Adrenal gland (tissue), 5 donors: ENCODE measurements around the gene SPECC1L.

Source experiments
- POLR2A ChIP-seq, 2 donors: fragments of 450-650 bp; IDR thresholded peaks; one replicate each; pipeline ENCODE4 v1.6.1; 2017; ENCODE audit warnings: antibody characterized with exemption in 2 of 2, mild to moderate bottlenecking in 2 of 2, moderate library complexity in 1 of 2
- TF ChIP-seq, protein P1 (sequence below), 6 experiments: fragments of 450-650 bp in 4 of 6; fragments of 200-600 bp in 2 of 6; sonication (generic) in 1 of 6; IDR thresholded peaks; 1 replicate in 5 of 6; 2 replicates in 1 of 6; pipeline versions ENCODE4 v1.5.1 to v1.8.0; 2016 to 2021; ENCODE audit warnings: antibody characterized with exemption in 6 of 6, mild to moderate bottlenecking in 2 of 6, moderate library complexity in 1 of 6
- donor health status: DM: no; HTN: no; CAD: no.

DNA sequence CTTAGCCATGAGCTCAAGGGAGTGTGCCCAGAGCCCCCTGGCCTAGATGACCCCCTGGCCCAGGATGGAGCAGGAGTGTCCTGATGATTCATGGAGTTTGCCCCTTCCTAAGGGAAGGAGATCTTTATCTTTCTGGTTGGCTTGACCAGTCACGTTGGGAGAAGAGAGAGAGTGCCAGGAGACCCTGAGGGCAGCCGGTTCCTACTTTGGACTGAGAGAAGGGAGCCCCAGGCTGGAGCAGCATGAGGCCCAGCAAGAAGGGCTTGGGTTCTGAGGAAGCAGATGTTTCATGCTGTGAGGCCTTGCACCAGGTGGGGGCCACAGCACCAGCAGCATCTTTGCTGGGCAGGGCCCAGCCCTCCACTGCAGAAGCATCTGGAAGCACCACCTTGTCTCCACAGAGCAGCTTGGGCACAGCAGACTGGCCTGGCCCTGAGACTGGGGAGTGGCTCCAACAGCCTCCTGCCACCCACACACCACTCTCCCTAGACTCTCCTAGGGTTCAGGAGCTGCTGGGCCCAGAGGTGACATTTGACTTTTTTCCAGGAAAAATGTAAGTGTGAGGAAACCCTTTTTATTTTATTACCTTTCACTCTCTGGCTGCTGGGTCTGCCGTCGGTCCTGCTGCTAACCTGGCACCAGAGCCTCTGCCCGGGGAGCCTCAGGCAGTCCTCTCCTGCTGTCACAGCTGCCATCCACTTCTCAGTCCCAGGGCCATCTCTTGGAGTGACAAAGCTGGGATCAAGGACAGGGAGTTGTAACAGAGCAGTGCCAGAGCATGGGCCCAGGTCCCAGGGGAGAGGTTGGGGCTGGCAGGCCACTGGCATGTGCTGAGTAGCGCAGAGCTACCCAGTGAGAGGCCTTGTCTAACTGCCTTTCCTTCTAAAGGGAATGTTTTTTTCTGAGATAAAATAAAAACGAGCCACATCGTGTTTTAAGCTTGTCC, 171.0 kb downstream of the SPECC1L start:
- TF ChIP-seq POLR2A (IDR thresholded peaks at IDR 0.05): no peak
- TF ChIP-seq, protein P1, sequence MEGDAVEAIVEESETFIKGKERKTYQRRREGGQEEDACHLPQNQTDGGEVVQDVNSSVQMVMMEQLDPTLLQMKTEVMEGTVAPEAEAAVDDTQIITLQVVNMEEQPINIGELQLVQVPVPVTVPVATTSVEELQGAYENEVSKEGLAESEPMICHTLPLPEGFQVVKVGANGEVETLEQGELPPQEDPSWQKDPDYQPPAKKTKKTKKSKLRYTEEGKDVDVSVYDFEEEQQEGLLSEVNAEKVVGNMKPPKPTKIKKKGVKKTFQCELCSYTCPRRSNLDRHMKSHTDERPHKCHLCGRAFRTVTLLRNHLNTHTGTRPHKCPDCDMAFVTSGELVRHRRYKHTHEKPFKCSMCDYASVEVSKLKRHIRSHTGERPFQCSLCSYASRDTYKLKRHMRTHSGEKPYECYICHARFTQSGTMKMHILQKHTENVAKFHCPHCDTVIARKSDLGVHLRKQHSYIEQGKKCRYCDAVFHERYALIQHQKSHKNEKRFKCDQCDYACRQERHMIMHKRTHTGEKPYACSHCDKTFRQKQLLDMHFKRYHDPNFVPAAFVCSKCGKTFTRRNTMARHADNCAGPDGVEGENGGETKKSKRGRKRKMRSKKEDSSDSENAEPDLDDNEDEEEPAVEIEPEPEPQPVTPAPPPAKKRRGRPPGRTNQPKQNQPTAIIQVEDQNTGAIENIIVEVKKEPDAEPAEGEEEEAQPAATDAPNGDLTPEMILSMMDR (IDR thresholded peaks at IDR 0.05): no peak
